K562 (cell line): Measurements from ENCODE around the gene MAPT. TPM values are rescaled to one million over a fixed set of nuclear protein-coding genes. Genes with fewer than 3 reads are reported as not detected.

Experiments
- ATAC-seq: fragments of 200-7000 bp; cut with Tn5 transposase; 3 replicates; pipeline ENCODE4 v1.9.1; 2020; ENCODE audit warnings: moderate library complexity
- BruUV-seq: library from RNA; stranded (reverse); fragments of 400-500 nt; replicated peaks from 2 replicates; lab custom pipeline; 2021; lab: Mats Ljungman, UMichigan
- CTCF ChIA-PET: fragments of 300-600 bp; formaldehyde crosslinking; extraction: SDS; loops from one replicate; lab custom pipeline; 2021; ENCODE audit warnings: low intra/inter-chr PET ratio; lab: Yijun Ruan, JAX
- POLR2A ChIA-PET: fragments of 300-600, 350-650 bp; sonication (Branson Sonifier 250); formaldehyde crosslinking; extraction: SDS; loops from one replicate; lab custom pipeline; 2021; ENCODE audit warnings: antibody characterized with exemption, inconsistent platforms; lab: Yijun Ruan, JAX
- DNase-seq, 4 experiments: peaks; one replicate each; pipeline versions ENCODE4 v3.0.0 to v3.0.0-alpha.2; 2011 to 2018; ENCODE audit warnings: low spot score in 3 of 4, mixed read lengths in 3 of 4; ENCODE audit errors: extremely low read depth in 1 of 4
- FAIRE-seq: peaks from 2 replicates; lab custom pipeline; 2011; peaks lifted over from hg19 to GRCh38; lab: Jason Lieb, UNC
- H2AFZ ChIP-seq: 2 replicates; pipeline ENCODE4 v1.6.0; 2011; ENCODE audit warnings: low read depth, low read length, control low read depth, inconsistent platforms
- H3K27ac ChIP-seq: fragments of 200-600 bp; 3 replicates; pipeline ENCODE4 v1.8.0; 2011; ENCODE audit warnings: low read depth, mild to moderate bottlenecking, control low read depth, inconsistent platforms, low read length, moderate library complexity, mixed read lengths; ENCODE audit errors: extremely low read depth
- H3K27me3 ChIP-seq, 2 experiments: fragments of 300-600 bp in 1 of 2; 2 replicates in 1 of 2; 3 replicates in 1 of 2; pipeline versions ENCODE4 v1.6.0 to v1.8.0; 2011; ENCODE audit warnings: inconsistent platforms in 2 of 2, low read length in 2 of 2, mild to moderate bottlenecking in 1 of 2, mixed read lengths in 1 of 2, moderate library complexity in 1 of 2; ENCODE audit not compliant: control insufficient read depth in 2 of 2, insufficient read depth in 2 of 2
- H3K36me3 ChIP-seq: fragments of 300-600 bp; 3 replicates; pipeline ENCODE4 v1.8.0; 2011; ENCODE audit warnings: mild to moderate bottlenecking, low read length, inconsistent platforms; ENCODE audit not compliant: control insufficient read depth, insufficient read depth
- H3K4me1 ChIP-seq, 2 experiments: fragments of 200-600 bp in 1 of 2; replicated peaks in 1 of 2; 2 replicates in 1 of 2; 3 replicates in 1 of 2; pipeline versions ENCODE4 v1.5.1 to v1.8.0; 2011; ENCODE audit warnings: inconsistent platforms in 2 of 2, low read length in 2 of 2, mild to moderate bottlenecking in 1 of 2, mixed read lengths in 1 of 2, moderate library complexity in 1 of 2; ENCODE audit not compliant: control insufficient read depth in 2 of 2, insufficient read depth in 2 of 2
- H3K4me2 ChIP-seq: 2 replicates; pipeline ENCODE4 v1.6.1; 2011; ENCODE audit warnings: low read length, control low read depth, inconsistent platforms, mixed read lengths; ENCODE audit not compliant: insufficient read depth
- H3K4me3 ChIP-seq: fragments of 200-600 bp; sonication (generic), shearing (Covaris generic); 2 replicates; pipeline ENCODE4 v1.5.1; 2016; ENCODE audit warnings: control low read depth, inconsistent platforms
- H3K79me2 ChIP-seq: fragments of 200-600 bp; 3 replicates; pipeline ENCODE4 v1.8.0; 2011; ENCODE audit warnings: low read length, inconsistent platforms; ENCODE audit not compliant: control insufficient read depth, insufficient read depth
- H3K9ac ChIP-seq, 2 experiments: 2 replicates each; pipeline versions ENCODE4 v1.6.0 to v1.6.1; 2011; ENCODE audit warnings: low read depth in 2 of 2, low read length in 2 of 2, control low read depth in 1 of 2, inconsistent platforms in 1 of 2, mild to moderate bottlenecking in 1 of 2, mixed read lengths in 1 of 2; ENCODE audit not compliant: insufficient read depth in 1 of 2
- H3K9me1 ChIP-seq: one replicate; pipeline ENCODE4 v1.6.0; 2011; ENCODE audit warnings: inconsistent platforms, mild to moderate bottlenecking, low read length, moderate library complexity; ENCODE audit not compliant: control insufficient read depth, insufficient read depth
- H3K9me3 ChIP-seq: replicated peaks from 2 replicates; pipeline ENCODE4 v1.5.1; 2011; ENCODE audit warnings: low read depth, low read length, inconsistent platforms; ENCODE audit not compliant: control insufficient read depth, insufficient read depth
- H4K20me1 ChIP-seq: replicated peaks from 2 replicates; pipeline ENCODE4 v1.6.1; 2011; ENCODE audit warnings: low read length, inconsistent platforms, mixed read lengths; ENCODE audit not compliant: control insufficient read depth, insufficient read depth
- ELF4 ChIP-seq: fragments of 450-650 bp; formaldehyde crosslinking; IDR thresholded peaks from 2 replicates; pipeline ENCODE4 v1.4.0; 2022; ENCODE audit warnings: missing genetic modification characterization
- EP400 ChIP-seq: fragments of 450-650 bp; IDR thresholded peaks from 2 replicates; pipeline ENCODE4 v1.6.1; 2017; ENCODE audit warnings: antibody characterized with exemption, mild to moderate bottlenecking, moderate library complexity
- IRF2 ChIP-seq: sonication (generic); formaldehyde crosslinking; IDR thresholded peaks from 2 replicates; pipeline ENCODE4 v1.8.1; 2022; ENCODE audit warnings: mild to moderate bottlenecking, missing genetic modification reagents
- POU5F1 ChIP-seq: fragments of 150-350 bp; IDR thresholded peaks from 2 replicates; pipeline ENCODE4 v1.6.1; 2014; ENCODE audit warnings: borderline replicate concordance, low read length, low read depth, mild to moderate bottlenecking; ENCODE audit not compliant: partially characterized antibody
- SMARCE1 ChIP-seq: fragments of 450-650 bp; IDR thresholded peaks from 2 replicates; pipeline ENCODE4 v1.7.1; 2016; ENCODE audit warnings: mild to moderate bottlenecking
- TCF7L2 ChIP-seq: fragments of 150-350 bp; IDR thresholded peaks from 2 replicates; pipeline ENCODE4 v1.6.1; 2016; ENCODE audit warnings: low read depth, mild to moderate bottlenecking, low read length, moderate library complexity
- ZNF785 ChIP-seq: fragments of 250-450 bp; sonication (Bioruptor Pico); IDR thresholded peaks from 2 replicates; pipeline ENCODE4 v1.4.0; 2020; ENCODE audit warnings: mild to moderate bottlenecking
- WGBS: fragments of 100-300 bp; shearing (Covaris generic); methylation state at CpG from one replicate; pipeline ENCODE4 v1.1.6; 2016; ENCODE audit warnings: low coverage, mixed read lengths; ENCODE audit not compliant: insufficient coverage; ENCODE audit errors: missing lambda C conversion rate; 5-methylcytosine and 5-hydroxymethylcytosine counted together
- in situ Hi-C: fragments of 300-500 bp; cut with MboI; formaldehyde crosslinking; loops from 4 replicates; pipeline ENCODE4 v1.15.0; 2018; ENCODE audit warnings: inconsistent platforms, mixed read lengths
- intact Hi-C: fragments of 100-400 bp; cut with micrococcal nuclease; formaldehyde crosslinking; loops from 2 replicates; pipeline ENCODE4 v1.14.2; 2022
- polyA plus RNA-seq, 8 experiments: library from polyadenylated mRNA; depleted of rRNA in 4 of 8; stranded (reverse) in 5 of 8; unstranded in 3 of 8; fragments of >200 nt; fragmentation: Nextera tagmentation in 2 of 8; fragmentation: Illumina TruSeq in 1 of 8; extraction: Ambion mirVana in 2 of 8; extraction: Trizol in 1 of 8; gene quantifications; 2 replicates each; pipeline versions ENCODE4 v1.2.1 to v1.2.3, GENCODE V29; 2011 to 2014; ENCODE audit warnings: inconsistent platforms in 1 of 8, missing spikeins in 1 of 8
- total RNA-seq, 7 experiments: library from RNA; depleted of rRNA in 6 of 7; stranded (reverse); fragments of >200 nt in 6 of 7; fragmentation: Illumina TruSeq in 2 of 7; extraction: Trizol in 2 of 7; gene quantifications; 2 replicates each; pipeline versions ENCODE4 v1.2.1 to v1.2.3, GENCODE V29; 2011 to 2021; ENCODE audit warnings: low replicate concordance in 1 of 7
- TF ChIP-seq, protein P1 (sequence below): fragments of 450-650 bp; formaldehyde crosslinking; IDR thresholded peaks from 2 replicates; pipeline ENCODE4 v1.4.0; 2020; ENCODE audit warnings: mild to moderate bottlenecking, mixed read lengths
- TF ChIP-seq, protein P2 (sequence below): fragments of 250-450 bp; sonication (Bioruptor Pico); IDR thresholded peaks from 2 replicates; pipeline ENCODE4 v1.8.0; 2021; ENCODE audit warnings: moderate library complexity, mild to moderate bottlenecking, inconsistent platforms
- TF ChIP-seq, protein P3 (sequence below): sonication (generic); formaldehyde crosslinking; IDR thresholded peaks from 2 replicates; pipeline ENCODE4 v1.8.0; 2023; ENCODE audit warnings: missing genetic modification reagents, mild to moderate bottlenecking, borderline replicate concordance

MAPT gene
- total and polyA plus RNA-seq, 9 of the 15 experiments (the other 6 are each of a cell fraction or from before 2014, with no cell fraction given), result 0.04 to 1.1 (median 0.36) TPM

DNA sequence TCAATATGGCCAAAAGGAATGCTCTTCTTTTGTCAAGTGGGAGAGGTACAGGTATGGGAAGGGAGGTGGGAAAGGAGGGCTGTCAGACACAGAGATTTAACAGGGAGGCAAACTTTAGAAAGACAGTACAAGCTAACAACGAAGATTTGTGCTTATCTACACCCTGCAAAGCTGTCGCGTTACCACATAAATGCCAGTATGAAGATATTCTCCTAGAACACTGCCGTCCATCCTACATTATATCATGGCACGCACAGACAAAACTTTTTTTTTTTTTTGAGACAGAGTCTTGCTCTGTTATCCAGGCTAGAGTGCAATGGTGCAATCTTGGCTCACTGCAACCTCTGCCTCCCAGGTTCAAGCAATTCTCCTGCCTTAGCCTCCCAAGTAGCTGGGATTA, 155.3 kb downstream of the MAPT start (continued):
- TF ChIP-seq IRF2 (CRISPR knock-in tag), result no peak
- TF ChIP-seq, protein P1, sequence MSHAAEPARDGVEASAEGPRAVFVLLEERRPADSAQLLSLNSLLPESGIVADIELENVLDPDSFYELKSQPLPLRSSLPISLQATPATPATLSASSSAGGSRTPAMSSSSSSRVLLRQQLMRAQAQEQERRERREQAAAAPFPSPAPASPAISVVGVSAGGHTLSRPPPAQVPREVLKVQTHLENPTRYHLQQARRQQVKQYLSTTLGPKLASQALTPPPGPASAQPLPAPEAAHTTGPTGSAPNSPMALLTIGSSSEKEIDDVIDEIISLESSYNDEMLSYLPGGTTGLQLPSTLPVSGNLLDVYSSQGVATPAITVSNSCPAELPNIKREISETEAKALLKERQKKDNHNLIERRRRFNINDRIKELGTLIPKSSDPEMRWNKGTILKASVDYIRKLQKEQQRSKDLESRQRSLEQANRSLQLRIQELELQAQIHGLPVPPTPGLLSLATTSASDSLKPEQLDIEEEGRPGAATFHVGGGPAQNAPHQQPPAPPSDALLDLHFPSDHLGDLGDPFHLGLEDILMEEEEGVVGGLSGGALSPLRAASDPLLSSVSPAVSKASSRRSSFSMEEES (CRISPR knock-in tag), result no peak
- no peak for TF ChIP-seq ELF4
- TF ChIP-seq, protein P2, sequence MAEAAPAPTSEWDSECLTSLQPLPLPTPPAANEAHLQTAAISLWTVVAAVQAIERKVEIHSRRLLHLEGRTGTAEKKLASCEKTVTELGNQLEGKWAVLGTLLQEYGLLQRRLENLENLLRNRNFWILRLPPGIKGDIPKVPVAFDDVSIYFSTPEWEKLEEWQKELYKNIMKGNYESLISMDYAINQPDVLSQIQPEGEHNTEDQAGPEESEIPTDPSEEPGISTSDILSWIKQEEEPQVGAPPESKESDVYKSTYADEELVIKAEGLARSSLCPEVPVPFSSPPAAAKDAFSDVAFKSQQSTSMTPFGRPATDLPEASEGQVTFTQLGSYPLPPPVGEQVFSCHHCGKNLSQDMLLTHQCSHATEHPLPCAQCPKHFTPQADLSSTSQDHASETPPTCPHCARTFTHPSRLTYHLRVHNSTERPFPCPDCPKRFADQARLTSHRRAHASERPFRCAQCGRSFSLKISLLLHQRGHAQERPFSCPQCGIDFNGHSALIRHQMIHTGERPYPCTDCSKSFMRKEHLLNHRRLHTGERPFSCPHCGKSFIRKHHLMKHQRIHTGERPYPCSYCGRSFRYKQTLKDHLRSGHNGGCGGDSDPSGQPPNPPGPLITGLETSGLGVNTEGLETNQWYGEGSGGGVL (CRISPR knock-in tag), result no peak

DNA sequence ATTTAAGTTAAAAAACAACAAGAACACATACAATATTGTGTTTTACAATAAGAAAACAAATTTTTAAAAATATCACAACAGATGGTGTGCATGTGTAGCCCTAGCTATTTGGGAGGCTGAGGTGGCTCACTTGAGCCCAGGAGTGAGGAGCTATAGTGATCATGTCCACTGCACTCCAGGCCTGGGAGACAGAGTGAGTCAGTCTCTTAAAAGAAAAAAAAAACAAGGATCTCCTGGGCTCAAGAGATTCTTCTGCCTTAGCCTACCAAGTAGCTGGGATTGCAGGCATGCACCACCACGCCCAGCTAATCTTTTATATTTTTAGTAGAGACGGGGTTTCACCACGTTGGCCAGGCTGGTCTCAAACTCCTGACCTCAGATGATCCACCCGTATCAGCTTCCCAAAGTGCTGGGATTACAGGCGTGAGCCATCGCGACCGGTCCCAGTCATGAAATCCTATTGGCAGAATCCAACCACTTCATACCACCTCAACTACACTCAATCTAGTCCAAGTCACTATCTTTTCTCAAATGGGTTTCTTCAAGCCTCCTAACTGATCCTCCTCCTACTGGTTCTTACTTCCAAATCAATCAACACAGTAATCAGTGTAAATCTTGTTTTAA, 159.7 kb downstream of the MAPT start:
- CTCF ChIA-PET, result no interaction called here
- FAIRE-seq (no peak), DNase-seq (no peak), ATAC-seq (no peak)
- TF ChIP-seq, protein P3, sequence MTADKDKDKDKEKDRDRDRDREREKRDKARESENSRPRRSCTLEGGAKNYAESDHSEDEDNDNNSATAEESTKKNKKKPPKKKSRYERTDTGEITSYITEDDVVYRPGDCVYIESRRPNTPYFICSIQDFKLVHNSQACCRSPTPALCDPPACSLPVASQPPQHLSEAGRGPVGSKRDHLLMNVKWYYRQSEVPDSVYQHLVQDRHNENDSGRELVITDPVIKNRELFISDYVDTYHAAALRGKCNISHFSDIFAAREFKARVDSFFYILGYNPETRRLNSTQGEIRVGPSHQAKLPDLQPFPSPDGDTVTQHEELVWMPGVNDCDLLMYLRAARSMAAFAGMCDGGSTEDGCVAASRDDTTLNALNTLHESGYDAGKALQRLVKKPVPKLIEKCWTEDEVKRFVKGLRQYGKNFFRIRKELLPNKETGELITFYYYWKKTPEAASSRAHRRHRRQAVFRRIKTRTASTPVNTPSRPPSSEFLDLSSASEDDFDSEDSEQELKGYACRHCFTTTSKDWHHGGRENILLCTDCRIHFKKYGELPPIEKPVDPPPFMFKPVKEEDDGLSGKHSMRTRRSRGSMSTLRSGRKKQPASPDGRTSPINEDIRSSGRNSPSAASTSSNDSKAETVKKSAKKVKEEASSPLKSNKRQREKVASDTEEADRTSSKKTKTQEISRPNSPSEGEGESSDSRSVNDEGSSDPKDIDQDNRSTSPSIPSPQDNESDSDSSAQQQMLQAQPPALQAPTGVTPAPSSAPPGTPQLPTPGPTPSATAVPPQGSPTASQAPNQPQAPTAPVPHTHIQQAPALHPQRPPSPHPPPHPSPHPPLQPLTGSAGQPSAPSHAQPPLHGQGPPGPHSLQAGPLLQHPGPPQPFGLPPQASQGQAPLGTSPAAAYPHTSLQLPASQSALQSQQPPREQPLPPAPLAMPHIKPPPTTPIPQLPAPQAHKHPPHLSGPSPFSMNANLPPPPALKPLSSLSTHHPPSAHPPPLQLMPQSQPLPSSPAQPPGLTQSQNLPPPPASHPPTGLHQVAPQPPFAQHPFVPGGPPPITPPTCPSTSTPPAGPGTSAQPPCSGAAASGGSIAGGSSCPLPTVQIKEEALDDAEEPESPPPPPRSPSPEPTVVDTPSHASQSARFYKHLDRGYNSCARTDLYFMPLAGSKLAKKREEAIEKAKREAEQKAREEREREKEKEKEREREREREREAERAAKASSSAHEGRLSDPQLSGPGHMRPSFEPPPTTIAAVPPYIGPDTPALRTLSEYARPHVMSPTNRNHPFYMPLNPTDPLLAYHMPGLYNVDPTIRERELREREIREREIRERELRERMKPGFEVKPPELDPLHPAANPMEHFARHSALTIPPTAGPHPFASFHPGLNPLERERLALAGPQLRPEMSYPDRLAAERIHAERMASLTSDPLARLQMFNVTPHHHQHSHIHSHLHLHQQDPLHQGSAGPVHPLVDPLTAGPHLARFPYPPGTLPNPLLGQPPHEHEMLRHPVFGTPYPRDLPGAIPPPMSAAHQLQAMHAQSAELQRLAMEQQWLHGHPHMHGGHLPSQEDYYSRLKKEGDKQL, result no peak
- TF ChIP-seq POU5F1 (no peak), ZNF785 (CRISPR knock-in tag) (no peak), EP400 (no peak), TCF7L2 (no peak), SMARCE1 (no peak)
- intact Hi-C loops (no loop called here), in situ Hi-C loops (no loop called here)
- Histone ChIP-seq H3K4me3 (no peak overlapping the region), H2AFZ (no peak overlapping the region), H3K27me3 (no peaks in the 10 kb centered on the region), H3K9ac (no peak overlapping the region), H4K20me1 (no peaks in the 10 kb centered on the region), H3K36me3 (peaks cover 62% of the 10 kb centered on the region), H3K4me2 (no peak overlapping the region), H3K9me1 (no peaks in the 10 kb centered on the region), H3K27ac (no peak overlapping the region), H3K9me3 (no peaks in the 10 kb centered on the region), H3K4me1 (peaks cover 0 to 5% of the 10 kb centered on the region in 2 experiments; a peak in 1 of 5 replicates), H3K79me2 (peaks cover 22% of the 10 kb centered on the region)
- WGBS, result 78% methylated on average over 7 of the region's 8 CpGs
- POLR2A ChIA-PET, result interaction anchor here (0.7 kb wide), 1 partner anchor 31 kb away, joined by 3 read pairs; no protein-coding TSS in a partner anchor
- no TSS peak for BruUV-seq
